ENCODE measurements around the gene RAB3C.

DNA sequence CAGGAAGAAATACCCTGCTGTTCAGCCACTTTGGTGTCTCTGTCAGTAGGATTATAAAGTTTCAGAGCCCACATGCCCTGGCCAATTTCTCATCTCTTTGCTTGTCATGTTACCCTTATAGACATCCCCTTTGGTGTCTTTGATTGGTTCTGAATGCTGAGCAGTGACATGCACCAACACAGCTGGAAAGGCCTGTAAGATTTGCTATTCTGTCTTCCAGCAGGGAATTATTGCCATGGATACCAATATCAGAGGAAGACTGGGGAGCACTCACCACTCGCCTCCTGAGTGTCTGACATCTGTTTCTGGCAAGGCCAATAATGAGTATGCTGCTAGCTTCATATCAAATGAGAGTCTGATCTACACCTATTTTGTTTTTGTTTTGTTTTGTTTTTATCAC is 34.4 kb downstream of the RAB3C start:
- TF ChIP-seq, protein P1, sequence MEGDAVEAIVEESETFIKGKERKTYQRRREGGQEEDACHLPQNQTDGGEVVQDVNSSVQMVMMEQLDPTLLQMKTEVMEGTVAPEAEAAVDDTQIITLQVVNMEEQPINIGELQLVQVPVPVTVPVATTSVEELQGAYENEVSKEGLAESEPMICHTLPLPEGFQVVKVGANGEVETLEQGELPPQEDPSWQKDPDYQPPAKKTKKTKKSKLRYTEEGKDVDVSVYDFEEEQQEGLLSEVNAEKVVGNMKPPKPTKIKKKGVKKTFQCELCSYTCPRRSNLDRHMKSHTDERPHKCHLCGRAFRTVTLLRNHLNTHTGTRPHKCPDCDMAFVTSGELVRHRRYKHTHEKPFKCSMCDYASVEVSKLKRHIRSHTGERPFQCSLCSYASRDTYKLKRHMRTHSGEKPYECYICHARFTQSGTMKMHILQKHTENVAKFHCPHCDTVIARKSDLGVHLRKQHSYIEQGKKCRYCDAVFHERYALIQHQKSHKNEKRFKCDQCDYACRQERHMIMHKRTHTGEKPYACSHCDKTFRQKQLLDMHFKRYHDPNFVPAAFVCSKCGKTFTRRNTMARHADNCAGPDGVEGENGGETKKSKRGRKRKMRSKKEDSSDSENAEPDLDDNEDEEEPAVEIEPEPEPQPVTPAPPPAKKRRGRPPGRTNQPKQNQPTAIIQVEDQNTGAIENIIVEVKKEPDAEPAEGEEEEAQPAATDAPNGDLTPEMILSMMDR (IDR thresholded peaks at IDR 0.05) = no peak
- no peak for TF ChIP-seq POLR2AphosphoS5 (IDR thresholded peaks at IDR 0.05; ENCODE audit: insufficient read depth in 1 of 2, low read depth in 1 of 2)
- TF ChIP-seq POLR2A (IDR thresholded peaks at IDR 0.05) = no peak

Data from vagina (tissue), 2 donors.